A549 (cell line): ENCODE data around the gene BASP1. TPM values are rescaled to one million over a fixed set of nuclear protein-coding genes. Genes with fewer than 3 reads are reported as not detected.
"Not testable (repeated sequence)": the region's sequence is repeated elsewhere in the genome, so short reads cannot be mapped to it uniquely, and the experiment has no call there.

Experiments used
- ATAC-seq, 2 experiments: fragments of 200-7000 bp in 1 of 2; fragments of >200 bp in 1 of 2; cut with Nextera tagmentation in 1 of 2; cut with Tn5 transposase in 1 of 2; 3 replicates each; pipeline versions ENCODE4 v1.8.0 to v1.9.1; 2018 to 2020; ENCODE audit warnings: mild to moderate bottlenecking in 1 of 2, moderate library complexity in 1 of 2
- CTCF ChIA-PET: fragments of 300-600 bp; sonication (Branson Sonifier 250); formaldehyde crosslinking; extraction: SDS; loops from one replicate; lab custom pipeline; 2021; ENCODE audit warnings: antibody characterized with exemption, inconsistent platforms; lab: Yijun Ruan, JAX
- POLR2A ChIA-PET: fragments of 350-600 bp; formaldehyde crosslinking; extraction: SDS; loops from one replicate; lab custom pipeline; 2021; ENCODE audit warnings: antibody characterized with exemption, inconsistent platforms; lab: Yijun Ruan, JAX
- DNase-seq, 2 experiments: peaks; one replicate each; pipeline versions ENCODE4 v3.0.0 to v3.0.0-alpha.2; 2011 to 2016; ENCODE audit warnings: low read depth in 1 of 2, low spot score in 1 of 2
- FAIRE-seq: peaks from 2 replicates; lab custom pipeline; 2011; peaks lifted over from hg19 to GRCh38; lab: Jason Lieb, UNC
- H3K27ac ChIP-seq, 2 experiments: fragments of >200 bp; sonication (Bioruptor Twin); formaldehyde crosslinking; 3 replicates each; pipeline ENCODE4 v1.5.1; 2016 to 2017
- H3K4me1 ChIP-seq: fragments of >200 bp; sonication (Bioruptor Twin); formaldehyde crosslinking; 3 replicates; pipeline ENCODE4 v1.6.1; 2016
- H3K4me2 ChIP-seq: fragments of >200 bp; sonication (Bioruptor Twin); formaldehyde crosslinking; 3 replicates; pipeline ENCODE4 v1.6.1; 2016
- H3K4me3 ChIP-seq: fragments of >200 bp; sonication (Bioruptor Twin); formaldehyde crosslinking; 3 replicates; pipeline ENCODE4 v1.5.1; 2016
- H3K9me3 ChIP-seq: fragments of >200 bp; sonication (Bioruptor Twin); formaldehyde crosslinking; 3 replicates; pipeline ENCODE4 v1.6.1; 2016
- BCL3 ChIP-seq: fragments of >200 bp; sonication (Bioruptor Twin); formaldehyde crosslinking; IDR thresholded peaks from 3 replicates; pipeline ENCODE4 v1.6.1; 2016
- CBX8 ChIP-seq: fragments of 200-600 bp; sonication (generic); IDR thresholded peaks from 2 replicates; pipeline ENCODE4 v1.6.1; 2016
- CHD4 ChIP-seq: fragments of 200-600 bp; sonication (generic); IDR thresholded peaks from 2 replicates; pipeline ENCODE4 v1.6.1; 2016; ENCODE audit warnings: antibody characterized with exemption, mild to moderate bottlenecking, borderline replicate concordance
- EHF ChIP-seq: fragments of 250-450 bp; sonication (Bioruptor Pico); IDR thresholded peaks from 2 replicates; pipeline ENCODE4 v1.5.0; 2020; ENCODE audit warnings: mild to moderate bottlenecking
- FOSL2 ChIP-seq, 2 experiments: fragments of 450-650 bp in 1 of 2; fragments of >200 bp in 1 of 2; sonication (Bioruptor Twin) in 1 of 2; formaldehyde crosslinking; IDR thresholded peaks; 2 replicates each; pipeline versions ENCODE4 v1.5.0 to v1.6.1; 2016 to 2020; ENCODE audit warnings: mild to moderate bottlenecking in 1 of 2, moderate library complexity in 1 of 2
- GATA3 ChIP-seq: IDR thresholded peaks from 2 replicates; pipeline ENCODE4 v1.6.1; 2012; ENCODE audit warnings: borderline replicate concordance
- HDAC2 ChIP-seq: fragments of 200-600 bp; sonication (generic); IDR thresholded peaks from 2 replicates; pipeline ENCODE4 v1.6.1; 2016
- HEYL ChIP-seq: fragments of 250-450 bp; sonication (Bioruptor Pico); IDR thresholded peaks from 2 replicates; pipeline ENCODE4 v1.8.0; 2021; ENCODE audit warnings: mild to moderate bottlenecking, moderate library complexity
- JUNB ChIP-seq: fragments of >200 bp; sonication (Bioruptor Twin); formaldehyde crosslinking; IDR thresholded peaks from 2 replicates; pipeline ENCODE4 v1.6.1; 2016
- KDM5A ChIP-seq: fragments of 200-600 bp; sonication (generic); IDR thresholded peaks from 2 replicates; pipeline ENCODE4 v1.6.1; 2016; ENCODE audit warnings: antibody characterized with exemption, mild to moderate bottlenecking
- MYC ChIP-seq: IDR thresholded peaks from 2 replicates; pipeline ENCODE4 v1.6.1; 2012; ENCODE audit warnings: mild to moderate bottlenecking, inconsistent platforms, low read length, improper control_type of control experiment, borderline replicate concordance
- PHF8 ChIP-seq: fragments of 200-600 bp; sonication (generic); IDR thresholded peaks from 2 replicates; pipeline ENCODE4 v1.6.1; 2016; ENCODE audit warnings: low read depth, mild to moderate bottlenecking, antibody characterized with exemption, moderate library complexity, borderline replicate concordance
- RNF2 ChIP-seq: fragments of 200-600 bp; sonication (generic); IDR thresholded peaks from 2 replicates; pipeline ENCODE4 v1.6.1; 2016; ENCODE audit warnings: low read depth, mild to moderate bottlenecking, antibody characterized with exemption, moderate library complexity, borderline replicate concordance
- SMC3 ChIP-seq: fragments of >200 bp; sonication (Bioruptor Twin); formaldehyde crosslinking; IDR thresholded peaks from 3 replicates; pipeline ENCODE4 v1.6.1; 2018; ENCODE audit warnings: inconsistent platforms
- TFCP2L1 ChIP-seq: fragments of 250-450 bp; sonication (Bioruptor Pico); IDR thresholded peaks from 2 replicates; pipeline ENCODE4 v1.5.0; 2021; ENCODE audit warnings: mild to moderate bottlenecking
- ZC3H11A ChIP-seq: fragments of 450-650 bp; IDR thresholded peaks from 2 replicates; pipeline ENCODE4 v1.6.1; 2014; ENCODE audit warnings: antibody characterized with exemption, mild to moderate bottlenecking
- ZFP36 ChIP-seq: fragments of 450-650 bp; IDR thresholded peaks from 2 replicates; pipeline ENCODE4 v1.6.1; 2014; ENCODE audit warnings: borderline replicate concordance; ENCODE audit not compliant: partially characterized antibody
- WGBS: methylation state at CpG from one replicate; pipeline ENCODE4 v1.1.6; 2017; ENCODE audit errors: missing lambda C conversion rate; 5-methylcytosine and 5-hydroxymethylcytosine counted together
- polyA plus RNA-seq, 4 experiments: library from polyadenylated mRNA; depleted of rRNA in 3 of 4; stranded (reverse); fragments of >200 nt; fragmentation: RNase III in 1 of 4; extraction: RNeasy Plus Mini Kit Qiagen cat#74134 plus additional on column Dnase treatment in 1 of 4; gene quantifications; 2 replicates in 3 of 4; 3 replicates in 1 of 4; pipeline ENCODE4 v1.2.3, GENCODE V29; 2011 to 2017
- TF ChIP-seq, protein P1 (sequence below): fragments of 200-600 bp; sonication (generic); IDR thresholded peaks from 2 replicates; pipeline ENCODE4 v1.6.1; 2016; ENCODE audit warnings: antibody characterized with exemption, mild to moderate bottlenecking, moderate library complexity
- TF ChIP-seq, protein P2 (sequence below): IDR thresholded peaks from 2 replicates; pipeline ENCODE4 v1.6.1; 2012

BASP1 gene
- polyA plus RNA-seq, 2 of the 4 experiments (the other 2 are of a cell fraction) = 391 to 454 TPM

GRCh38 chr5:17315710-17316221 lies 98.3 kb downstream of the BASP1 start (continued):
- TF ChIP-seq HDAC2 (no peak), TFCP2L1 (CRISPR knock-in tag) (no peak), CHD4 (no peak), EHF (CRISPR knock-in tag) (peak; percentile 66; the same call in 1 of the 2 replicates), CBX8 (no peak), ZFP36 (no peak)

DNA sequence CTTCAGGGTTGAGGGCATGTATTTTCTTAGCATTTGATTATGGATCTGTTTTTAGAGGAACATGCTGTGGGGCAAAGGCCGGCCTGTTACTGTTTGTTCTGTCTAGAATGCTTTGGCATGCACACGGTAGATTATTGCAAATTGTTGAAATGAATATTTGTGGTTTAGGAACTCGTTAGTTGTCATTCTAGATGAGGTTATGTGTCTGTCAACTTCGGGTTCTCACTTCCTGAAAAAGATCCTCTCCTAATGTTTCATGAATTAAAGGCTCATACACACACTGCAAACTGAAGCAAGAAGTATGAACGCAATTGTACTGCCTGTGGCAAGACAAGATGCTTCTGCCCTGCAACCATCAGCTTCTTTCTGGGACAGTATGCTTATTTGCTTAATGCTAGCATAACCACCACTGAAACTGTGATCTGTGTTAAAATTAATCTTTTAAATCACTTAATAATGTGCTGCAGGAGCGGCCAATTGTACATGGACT lies 99.6 kb downstream of the BASP1 start:
- 46% methylated on average over 6 of the region's 6 CpGs for WGBS
- CTCF ChIA-PET = interaction anchor here (1.6 kb wide), 1 partner anchor 10 kb away, joined by 5 read pairs; no protein-coding TSS in a partner anchor
- peak overlapping the region; percentile 52 for H3K4me2 ChIP-seq
- TF ChIP-seq MYC = no peak
- peak; percentile 48; the same call in 1 of the 2 replicates for TF ChIP-seq GATA3
- no peak for TF ChIP-seq PHF8
- DNase-seq = peak in 1 of 2 experiments; percentile 39
- H3K9me3 ChIP-seq = no peaks in the 10 kb centered on the region
- ATAC-seq = peak in 1 of 2 experiments; percentile 18; a peak in 2 of 6 replicates
- H3K27ac ChIP-seq = peak overlapping the region; percentile 88 to 91
- no peak for FAIRE-seq
- POLR2A ChIA-PET = interaction anchor here (1.0 kb wide), 1 partner anchor 11 kb away, joined by 5 read pairs; no protein-coding TSS in a partner anchor
- no peak overlapping the region for H3K4me3 ChIP-seq
- peaks cover 72% of the 10 kb centered on the region for H3K4me1 ChIP-seq

DNA sequence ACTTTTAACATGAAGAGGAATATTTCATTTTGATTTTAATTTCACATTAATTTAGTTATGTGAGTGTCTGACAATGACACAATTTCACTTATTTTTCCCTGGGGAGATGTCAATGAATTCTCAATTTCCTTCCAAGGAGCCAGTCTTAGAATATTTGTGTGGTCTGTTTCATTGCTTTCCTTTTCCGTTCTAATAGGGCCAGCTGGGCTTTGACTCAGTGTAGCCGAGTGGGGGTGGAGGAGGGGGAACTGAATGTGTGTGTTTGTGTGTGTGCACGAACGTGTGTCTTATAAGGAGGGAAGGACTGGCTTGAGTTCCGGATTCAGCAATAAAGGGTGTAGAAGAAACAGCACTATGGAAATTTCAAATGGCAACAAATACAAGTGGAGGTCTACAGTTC lies 100.0 kb downstream of the BASP1 start:
- Histone ChIP-seq H3K4me1 (peaks cover 69% of the 10 kb centered on the region), H3K9me3 (no peaks in the 10 kb centered on the region), H3K4me2 (peak overlapping the region; percentile 52), H3K4me3 (no peak overlapping the region), H3K27ac (peak overlapping the region; percentile 88 to 91)
- ATAC-seq (no peak), FAIRE-seq (no peak), DNase-seq (no peak)
- ChIA-PET CTCF (interaction anchor here (1.6 kb wide), 1 partner anchor 11 kb away, joined by 5 read pairs; no protein-coding TSS in a partner anchor), POLR2A (no interaction called here)
- TF ChIP-seq HEYL (no peak), ZC3H11A (no peak), SMC3 (no peak), KDM5A (no peak), BCL3 (no peak), RNF2 (no peak), EHF (CRISPR knock-in tag) (no peak)
- TF ChIP-seq, protein P1, sequence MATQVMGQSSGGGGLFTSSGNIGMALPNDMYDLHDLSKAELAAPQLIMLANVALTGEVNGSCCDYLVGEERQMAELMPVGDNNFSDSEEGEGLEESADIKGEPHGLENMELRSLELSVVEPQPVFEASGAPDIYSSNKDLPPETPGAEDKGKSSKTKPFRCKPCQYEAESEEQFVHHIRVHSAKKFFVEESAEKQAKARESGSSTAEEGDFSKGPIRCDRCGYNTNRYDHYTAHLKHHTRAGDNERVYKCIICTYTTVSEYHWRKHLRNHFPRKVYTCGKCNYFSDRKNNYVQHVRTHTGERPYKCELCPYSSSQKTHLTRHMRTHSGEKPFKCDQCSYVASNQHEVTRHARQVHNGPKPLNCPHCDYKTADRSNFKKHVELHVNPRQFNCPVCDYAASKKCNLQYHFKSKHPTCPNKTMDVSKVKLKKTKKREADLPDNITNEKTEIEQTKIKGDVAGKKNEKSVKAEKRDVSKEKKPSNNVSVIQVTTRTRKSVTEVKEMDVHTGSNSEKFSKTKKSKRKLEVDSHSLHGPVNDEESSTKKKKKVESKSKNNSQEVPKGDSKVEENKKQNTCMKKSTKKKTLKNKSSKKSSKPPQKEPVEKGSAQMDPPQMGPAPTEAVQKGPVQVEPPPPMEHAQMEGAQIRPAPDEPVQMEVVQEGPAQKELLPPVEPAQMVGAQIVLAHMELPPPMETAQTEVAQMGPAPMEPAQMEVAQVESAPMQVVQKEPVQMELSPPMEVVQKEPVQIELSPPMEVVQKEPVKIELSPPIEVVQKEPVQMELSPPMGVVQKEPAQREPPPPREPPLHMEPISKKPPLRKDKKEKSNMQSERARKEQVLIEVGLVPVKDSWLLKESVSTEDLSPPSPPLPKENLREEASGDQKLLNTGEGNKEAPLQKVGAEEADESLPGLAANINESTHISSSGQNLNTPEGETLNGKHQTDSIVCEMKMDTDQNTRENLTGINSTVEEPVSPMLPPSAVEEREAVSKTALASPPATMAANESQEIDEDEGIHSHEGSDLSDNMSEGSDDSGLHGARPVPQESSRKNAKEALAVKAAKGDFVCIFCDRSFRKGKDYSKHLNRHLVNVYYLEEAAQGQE = no peak
- WGBS = 86% methylated on average over 5 of the region's 5 CpGs

- peak overlapping the region; percentile 56 for H3K4me2 ChIP-seq
- 35% methylated on average over 3 of the region's 3 CpGs for WGBS
- DNase-seq; POLR2A ChIA-PET; FAIRE-seq; H3K4me3 ChIP-seq; H3K9me3 ChIP-seq; TF ChIP-seq FOSL2 (IDR thresholded peaks at IDR 0.05): not testable (repeated sequence)
- peaks cover 54% of the 10 kb centered on the region for H3K4me1 ChIP-seq
- TF ChIP-seq FOSL2 (CRISPR knock-in tag; IDR thresholded peaks at IDR 0.05) (peak; percentile 65), GATA3 (peak; percentile 51; the same call in 1 of the 2 replicates), JUNB (peak; percentile 25; the same call in 1 of the 2 replicates)
- TF ChIP-seq, protein P2, sequence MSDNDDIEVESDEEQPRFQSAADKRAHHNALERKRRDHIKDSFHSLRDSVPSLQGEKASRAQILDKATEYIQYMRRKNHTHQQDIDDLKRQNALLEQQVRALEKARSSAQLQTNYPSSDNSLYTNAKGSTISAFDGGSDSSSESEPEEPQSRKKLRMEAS = peak; percentile 50; the same call in 1 of the 2 replicates
- CTCF ChIA-PET = interaction anchor here (0.7 kb wide), 1 partner anchor 13 kb away, joined by 3 read pairs; no protein-coding TSS in a partner anchor
- peak in 1 of 2 experiments; percentile 33; a peak in 1 of 6 replicates for ATAC-seq
- H3K27ac ChIP-seq = peak overlapping the region; percentile 54 to 78; a peak in 5 of 6 replicates
These were observed 101.7 kb downstream of the BASP1 start for GRCh38 chr5:17319095-17319494.
